Mononuclear cell (primary cell): Measurements from ENCODE around the gene EDN1. TPM values are rescaled to one million over a fixed set of nuclear protein-coding genes. Genes with fewer than 3 reads are reported as not detected.

Experiments used
- H3K27me3 ChIP-seq: 2 replicates; pipeline ENCODE4 v1.6.0; 2011; ENCODE audit warnings: low read length, control low read depth; ENCODE audit not compliant: insufficient read depth
- H3K4me1 ChIP-seq: 2 replicates; pipeline ENCODE4 v1.5.1; 2011; ENCODE audit warnings: mild to moderate bottlenecking, low read length, control low read depth; ENCODE audit not compliant: insufficient read depth
- H3K4me3 ChIP-seq: 2 replicates; pipeline ENCODE4 v1.5.1; 2011; ENCODE audit warnings: mild to moderate bottlenecking, low read length, moderate library complexity
- H3K9me3 ChIP-seq: 2 replicates; pipeline ENCODE4 v1.5.1; 2011; ENCODE audit warnings: low read depth, mild to moderate bottlenecking, control low read depth, low read length
- total RNA-seq: library from RNA; depleted of rRNA; stranded (reverse); fragments of >200 nt; gene quantifications from one replicate; pipeline ENCODE4 v1.2.3, GENCODE V29; 2012

EDN1 gene
- total RNA-seq, 1 donor: 4.9 TPM

DNA sequence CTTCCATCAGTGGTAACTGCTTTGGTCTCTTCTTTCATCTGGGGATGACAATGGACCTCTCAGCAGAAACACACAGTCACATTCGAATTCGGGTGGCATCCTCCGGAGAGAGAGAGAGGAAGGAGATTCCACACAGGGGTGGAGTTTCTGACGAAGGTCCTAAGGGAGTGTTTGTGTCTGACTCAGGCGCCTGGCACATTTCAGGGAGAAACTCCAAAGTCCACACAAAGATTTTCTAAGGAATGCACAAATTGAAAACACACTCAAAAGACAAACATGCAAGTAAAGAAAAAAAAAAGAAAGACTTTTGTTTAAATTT lies 6.1 kb downstream of the EDN1 start:
- H3K27me3 ChIP-seq: peaks cover 26% of the 10 kb centered on the region
- H3K9me3 ChIP-seq: no peaks in the 10 kb centered on the region
- H3K4me1 ChIP-seq: no peaks in the 10 kb centered on the region
- H3K4me3 ChIP-seq: no peak overlapping the region

DNA sequence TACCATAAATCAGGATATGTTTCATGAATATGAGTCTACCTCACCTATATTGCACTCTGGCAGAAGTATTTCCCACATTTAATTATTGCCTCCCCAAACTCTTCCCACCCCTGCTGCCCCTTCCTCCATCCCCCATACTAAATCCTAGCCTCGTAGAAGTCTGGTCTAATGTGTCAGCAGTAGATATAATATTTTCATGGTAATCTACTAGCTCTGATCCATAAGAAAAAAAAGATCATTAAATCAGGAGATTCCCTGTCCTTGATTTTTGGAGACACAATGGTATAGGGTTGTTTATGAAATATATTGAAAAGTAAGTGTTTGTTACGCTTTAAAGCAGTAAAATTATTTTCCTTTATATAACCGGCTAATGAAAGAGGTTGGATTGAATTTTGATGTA lies 6.4 kb downstream of the EDN1 start:
- no peaks in the 10 kb centered on the region for H3K4me1 ChIP-seq
- no peak overlapping the region for H3K4me3 ChIP-seq
- H3K9me3 ChIP-seq: no peaks in the 10 kb centered on the region
- H3K27me3 ChIP-seq: peaks cover 22% of the 10 kb centered on the region

DNA sequence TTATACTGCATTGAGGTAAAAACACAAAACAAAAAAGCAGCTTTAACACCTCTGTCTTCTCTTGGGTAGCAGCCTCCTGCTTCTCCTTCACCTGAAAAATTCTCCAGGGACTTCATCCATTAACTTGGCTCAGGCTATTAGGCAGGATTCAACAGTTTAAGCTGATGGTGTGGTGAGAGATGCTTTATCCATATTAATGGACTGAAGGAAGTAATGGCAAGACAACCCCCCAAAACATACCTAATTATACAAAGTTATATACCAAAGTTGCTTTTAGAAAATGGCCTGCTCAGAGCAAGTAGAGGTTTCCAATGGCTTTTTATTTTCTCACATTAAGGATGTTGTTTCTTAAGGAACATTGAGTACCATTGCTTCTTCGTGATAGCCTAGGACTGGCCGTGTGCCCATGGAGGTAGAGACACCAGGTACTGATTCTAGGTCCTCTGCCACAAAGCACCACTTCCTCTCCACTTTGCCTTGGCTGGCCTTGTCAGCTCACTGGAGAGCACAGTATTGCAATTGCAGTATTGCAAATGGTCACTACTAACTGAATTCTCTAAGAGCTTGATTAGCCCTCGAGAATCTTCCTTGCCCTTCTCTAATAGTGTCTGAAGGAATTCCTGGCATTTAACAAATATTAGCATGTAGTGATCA lies 7.3 kb downstream of the EDN1 start:
- Histone ChIP-seq H3K4me1 (no peaks in the 10 kb centered on the region), H3K27me3 (peaks cover 14% of the 10 kb centered on the region), H3K9me3 (no peaks in the 10 kb centered on the region), H3K4me3 (no peak overlapping the region)

DNA sequence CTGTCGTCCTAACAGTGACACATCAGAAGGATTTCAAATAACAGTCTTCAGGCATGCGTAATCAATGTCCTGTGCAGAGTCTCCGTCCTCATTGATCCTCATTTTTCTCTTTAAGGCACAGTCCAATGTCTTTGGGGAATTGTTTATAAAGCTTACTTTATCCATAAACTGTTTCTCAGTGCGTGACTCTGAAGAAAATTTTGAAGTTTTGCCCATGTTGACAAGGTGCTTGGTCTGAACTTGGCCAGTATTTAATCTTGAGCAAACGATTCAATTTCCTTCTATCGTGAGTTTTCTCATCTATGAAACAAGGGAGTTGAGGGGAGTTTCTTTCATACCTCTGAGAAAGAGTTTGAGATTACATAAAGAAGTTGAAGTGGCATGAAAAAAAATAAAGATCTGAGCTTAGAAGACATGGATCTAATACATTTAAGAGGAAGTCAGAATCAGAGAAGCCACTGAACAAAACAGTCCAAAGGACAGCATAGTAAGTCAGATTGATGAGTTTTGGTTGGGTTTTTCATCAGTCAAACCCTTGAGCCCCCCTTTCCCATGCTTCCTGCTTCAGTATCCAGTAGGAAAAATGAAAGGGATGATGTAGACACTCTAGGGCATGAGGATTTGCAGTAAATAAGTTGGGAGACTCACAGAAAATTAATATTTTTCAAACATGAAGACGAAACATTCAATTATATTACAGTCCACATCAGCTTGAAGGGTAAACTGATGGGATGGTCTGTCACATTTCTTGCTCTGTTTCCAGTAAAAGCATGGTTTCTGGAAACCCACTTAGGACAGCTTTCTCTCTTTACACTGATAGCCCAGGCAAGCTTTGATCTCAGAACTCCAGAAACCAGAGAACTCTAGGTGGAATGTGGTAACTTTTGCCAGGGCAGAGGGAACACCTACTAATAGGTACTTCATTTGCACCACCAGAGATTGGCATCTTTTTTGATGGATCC lies 8.1 kb downstream of the EDN1 start:
- H3K27me3 ChIP-seq: peaks cover 6% of the 10 kb centered on the region
- no peaks in the 10 kb centered on the region for H3K4me1 ChIP-seq
- no peak overlapping the region for H3K4me3 ChIP-seq
- no peaks in the 10 kb centered on the region for H3K9me3 ChIP-seq

DNA sequence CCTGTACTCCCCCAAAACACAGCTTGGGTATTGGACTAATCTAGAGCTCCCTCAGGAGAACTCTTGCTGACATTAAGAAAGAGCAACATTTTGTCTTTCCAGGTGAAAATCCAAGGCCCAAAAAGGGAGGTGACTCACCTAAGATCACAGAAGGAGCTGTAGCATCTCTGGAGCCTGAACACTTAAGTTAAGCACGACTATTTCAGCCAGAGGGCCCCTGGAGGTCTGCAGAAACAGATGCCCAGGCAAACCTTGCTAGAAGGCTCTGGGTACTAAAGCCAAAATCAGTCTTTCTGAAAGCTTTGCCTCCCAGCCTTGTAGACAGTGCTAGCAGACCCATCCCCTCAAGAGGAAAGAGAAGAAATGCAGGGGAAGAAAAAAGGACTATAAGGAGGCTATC lies 8.8 kb downstream of the EDN1 start:
- Histone ChIP-seq H3K9me3 (no peaks in the 10 kb centered on the region), H3K4me1 (no peaks in the 10 kb centered on the region), H3K27me3 (peaks cover under 1% of the 10 kb centered on the region), H3K4me3 (no peak overlapping the region)

DNA sequence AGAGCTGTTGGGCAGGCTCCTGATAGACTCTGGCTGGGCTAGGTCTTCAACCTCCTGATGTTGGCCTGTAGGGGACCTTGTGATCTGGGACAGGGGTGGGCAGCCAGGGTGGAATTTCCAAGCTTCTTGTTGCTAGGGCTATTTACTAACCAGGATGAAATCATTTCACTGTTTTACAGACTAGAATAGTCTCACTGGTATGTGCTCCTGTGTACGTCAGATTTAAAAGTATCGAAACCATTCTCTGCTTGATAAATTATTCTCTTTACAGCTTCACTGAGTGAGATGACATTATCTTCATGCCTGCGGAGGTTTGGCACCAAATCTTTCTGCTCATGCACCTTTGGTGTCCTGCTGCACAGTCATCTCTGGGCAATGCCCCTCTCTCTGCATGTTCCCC lies 10.9 kb downstream of the EDN1 start:
- no peaks in the 10 kb centered on the region for H3K9me3 ChIP-seq
- H3K4me1 ChIP-seq: no peaks in the 10 kb centered on the region
- no peak overlapping the region for H3K4me3 ChIP-seq
- no peaks in the 10 kb centered on the region for H3K27me3 ChIP-seq

DNA sequence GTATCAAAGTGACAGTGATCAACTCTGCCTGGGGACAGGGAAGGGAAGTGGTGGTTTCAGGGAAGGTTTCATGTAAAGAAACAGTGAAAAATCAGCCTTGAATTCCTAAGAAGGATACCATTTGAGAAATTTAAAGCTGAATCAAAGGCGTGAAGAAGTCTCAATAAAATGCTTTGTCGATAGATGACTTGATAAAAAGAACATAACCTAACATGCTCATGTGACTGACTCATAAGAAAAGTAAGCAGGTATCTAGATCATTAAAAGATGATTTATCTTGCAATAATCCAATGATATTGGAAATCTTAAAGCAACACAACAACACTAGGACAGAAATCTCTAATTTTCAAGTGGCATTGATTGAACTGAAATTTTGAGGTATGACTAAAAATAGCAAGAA lies 14.3 kb downstream of the EDN1 start:
- H3K4me1 ChIP-seq: no peaks in the 10 kb centered on the region
- no peaks in the 10 kb centered on the region for H3K9me3 ChIP-seq
- H3K27me3 ChIP-seq: no peaks in the 10 kb centered on the region
- no peak overlapping the region for H3K4me3 ChIP-seq

DNA sequence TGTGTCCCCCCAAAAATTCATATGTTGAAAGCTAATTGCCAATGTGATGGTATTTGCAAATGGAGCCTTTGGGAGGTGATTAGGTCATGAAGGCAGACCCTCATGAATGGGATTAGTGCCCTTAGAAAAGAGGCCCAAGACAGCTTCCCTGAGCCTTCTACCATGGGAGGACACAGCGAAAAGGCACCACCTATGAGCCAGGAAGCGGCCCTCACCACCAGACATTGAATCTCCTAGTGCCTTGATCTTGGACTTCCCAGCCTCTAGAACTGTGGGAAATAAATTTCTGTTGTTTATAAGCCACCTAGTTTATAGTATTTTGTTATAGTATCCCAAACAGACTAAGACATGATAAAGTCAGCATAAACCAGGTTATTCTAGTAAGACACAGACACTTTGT lies 18.9 kb downstream of the EDN1 start:
- H3K4me3 ChIP-seq: no peak overlapping the region
- H3K9me3 ChIP-seq: no peaks in the 10 kb centered on the region
- no peaks in the 10 kb centered on the region for H3K4me1 ChIP-seq
- H3K27me3 ChIP-seq: no peaks in the 10 kb centered on the region

DNA sequence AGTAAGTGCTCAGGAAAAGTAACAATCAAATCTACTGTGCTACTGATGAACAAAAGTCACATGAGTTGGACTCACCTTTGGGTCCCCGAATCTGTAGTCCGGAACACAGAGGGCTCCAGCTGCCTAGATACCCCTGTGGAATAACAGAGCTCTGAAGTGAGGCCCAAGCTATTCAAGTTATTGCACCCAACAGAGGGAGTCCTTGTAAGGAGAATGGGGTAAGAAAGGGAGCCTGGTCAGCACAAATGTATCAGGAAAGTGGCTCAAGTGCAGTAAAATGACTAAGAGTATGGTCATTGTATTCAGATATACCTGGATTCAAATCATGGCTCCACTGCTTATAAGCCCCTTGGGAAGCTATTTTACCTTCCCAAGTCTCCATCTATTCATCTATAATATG lies 20.9 kb downstream of the EDN1 start:
- Histone ChIP-seq H3K4me1 (no peaks in the 10 kb centered on the region), H3K9me3 (no peaks in the 10 kb centered on the region), H3K27me3 (no peaks in the 10 kb centered on the region), H3K4me3 (no peak overlapping the region)

DNA sequence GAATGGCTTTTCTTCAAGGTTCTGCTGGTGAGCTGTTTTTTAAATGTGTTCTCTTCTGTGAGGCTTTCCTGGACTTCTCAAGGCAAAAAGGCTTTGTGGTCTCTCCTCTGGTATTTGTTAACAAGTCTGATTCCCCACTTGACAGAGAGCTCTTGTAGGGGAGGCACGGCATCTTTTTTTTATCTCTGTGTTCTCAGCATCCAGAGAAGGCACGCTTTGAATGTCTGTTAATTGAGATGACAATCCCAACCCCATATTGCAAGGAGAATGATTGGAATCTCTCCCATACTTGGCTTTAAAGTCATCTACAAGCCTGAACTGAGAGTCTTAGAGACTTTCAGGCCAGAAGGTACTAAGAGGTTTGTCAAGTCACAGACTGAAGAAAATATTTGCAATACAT lies 22.6 kb downstream of the EDN1 start:
- Histone ChIP-seq H3K27me3 (no peaks in the 10 kb centered on the region), H3K9me3 (no peaks in the 10 kb centered on the region), H3K4me1 (no peaks in the 10 kb centered on the region), H3K4me3 (no peak overlapping the region)

DNA sequence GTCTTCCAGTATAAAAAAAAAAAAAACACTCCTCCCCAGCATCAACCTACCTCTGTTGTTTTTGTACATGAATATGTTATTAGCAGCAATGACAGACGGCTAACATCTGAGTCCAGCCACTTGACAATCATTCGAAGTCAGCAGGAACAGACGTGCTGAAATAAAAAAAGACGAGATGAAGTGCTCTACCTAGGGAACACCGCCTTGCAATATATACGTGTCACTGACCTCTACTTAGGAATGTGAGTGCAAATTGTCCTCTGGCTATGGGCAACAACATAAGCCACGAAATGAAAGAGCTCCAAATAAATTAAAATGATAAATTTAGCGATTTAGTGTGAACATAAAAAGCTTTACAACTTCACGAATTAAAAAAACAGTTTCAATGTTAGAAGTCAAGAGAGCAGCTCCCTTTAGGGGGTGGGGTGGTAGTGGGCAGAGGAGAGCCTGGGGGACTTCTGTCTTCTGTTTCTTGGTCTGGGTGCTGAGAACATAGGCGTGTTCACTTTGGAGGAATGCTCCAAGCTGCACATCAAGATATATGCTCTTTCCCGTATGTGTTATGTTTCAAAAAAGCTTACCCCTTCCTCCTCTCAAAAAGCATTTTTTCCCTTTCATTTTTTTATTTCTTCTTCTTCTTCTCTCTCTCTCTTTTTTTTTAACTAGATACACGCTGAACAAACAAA lies 23.3 kb downstream of the EDN1 start:
- Histone ChIP-seq H3K27me3 (no peaks in the 10 kb centered on the region), H3K9me3 (no peaks in the 10 kb centered on the region), H3K4me3 (no peak overlapping the region), H3K4me1 (no peaks in the 10 kb centered on the region)

DNA sequence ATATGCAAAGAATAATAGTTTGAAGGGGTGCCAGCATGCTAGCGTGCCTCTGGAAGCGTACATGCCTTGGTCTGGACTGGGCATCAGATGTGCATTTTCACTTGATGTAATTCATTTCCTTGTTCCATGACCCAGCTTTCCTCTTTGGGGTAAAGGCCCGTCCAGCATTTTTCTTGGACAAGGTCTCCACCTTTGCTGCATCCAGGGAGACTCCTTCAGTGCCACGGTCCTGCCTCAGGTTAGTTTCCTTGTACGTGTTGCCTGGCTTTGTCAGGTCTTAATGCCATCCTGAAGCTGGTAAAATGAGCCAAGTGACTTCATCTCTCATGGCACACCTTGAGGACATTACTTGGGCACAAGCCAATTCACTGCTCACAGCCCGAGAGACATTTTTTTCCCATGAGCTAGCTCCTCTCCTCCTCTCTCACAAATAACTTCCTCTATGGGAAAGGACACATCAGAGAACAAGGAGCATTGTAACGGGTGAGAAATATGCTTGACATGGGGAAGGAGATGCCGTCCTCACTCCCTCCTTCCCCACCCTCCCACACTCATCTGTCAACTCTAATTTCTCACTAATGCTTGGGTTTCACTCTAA lies 23.9 kb downstream of the EDN1 start:
- no peaks in the 10 kb centered on the region for H3K4me1 ChIP-seq
- H3K9me3 ChIP-seq: no peaks in the 10 kb centered on the region
- no peak overlapping the region for H3K4me3 ChIP-seq
- peaks cover 3% of the 10 kb centered on the region for H3K27me3 ChIP-seq

DNA sequence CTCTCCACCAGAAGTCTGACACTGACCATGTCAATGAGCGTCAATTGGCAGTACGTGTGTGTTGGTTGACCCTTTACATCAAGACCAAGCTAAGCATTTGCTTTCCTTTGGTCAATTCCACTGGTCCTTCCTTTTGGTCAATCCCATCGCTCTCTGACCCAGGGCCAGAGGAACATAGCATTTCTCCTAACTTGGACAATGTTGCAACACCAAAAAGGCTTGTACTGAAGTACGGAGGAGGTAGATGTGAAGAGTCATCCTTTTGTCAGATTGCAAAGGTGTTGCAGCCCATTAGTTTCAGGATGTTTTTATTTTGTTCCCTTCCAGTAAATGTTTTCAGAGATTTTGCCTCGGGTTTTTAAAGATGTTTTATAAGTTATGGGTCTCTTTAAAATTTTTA lies 24.6 kb downstream of the EDN1 start:
- no peaks in the 10 kb centered on the region for H3K4me1 ChIP-seq
- peaks cover 3% of the 10 kb centered on the region for H3K27me3 ChIP-seq
- no peaks in the 10 kb centered on the region for H3K9me3 ChIP-seq
- no peak overlapping the region for H3K4me3 ChIP-seq

DNA sequence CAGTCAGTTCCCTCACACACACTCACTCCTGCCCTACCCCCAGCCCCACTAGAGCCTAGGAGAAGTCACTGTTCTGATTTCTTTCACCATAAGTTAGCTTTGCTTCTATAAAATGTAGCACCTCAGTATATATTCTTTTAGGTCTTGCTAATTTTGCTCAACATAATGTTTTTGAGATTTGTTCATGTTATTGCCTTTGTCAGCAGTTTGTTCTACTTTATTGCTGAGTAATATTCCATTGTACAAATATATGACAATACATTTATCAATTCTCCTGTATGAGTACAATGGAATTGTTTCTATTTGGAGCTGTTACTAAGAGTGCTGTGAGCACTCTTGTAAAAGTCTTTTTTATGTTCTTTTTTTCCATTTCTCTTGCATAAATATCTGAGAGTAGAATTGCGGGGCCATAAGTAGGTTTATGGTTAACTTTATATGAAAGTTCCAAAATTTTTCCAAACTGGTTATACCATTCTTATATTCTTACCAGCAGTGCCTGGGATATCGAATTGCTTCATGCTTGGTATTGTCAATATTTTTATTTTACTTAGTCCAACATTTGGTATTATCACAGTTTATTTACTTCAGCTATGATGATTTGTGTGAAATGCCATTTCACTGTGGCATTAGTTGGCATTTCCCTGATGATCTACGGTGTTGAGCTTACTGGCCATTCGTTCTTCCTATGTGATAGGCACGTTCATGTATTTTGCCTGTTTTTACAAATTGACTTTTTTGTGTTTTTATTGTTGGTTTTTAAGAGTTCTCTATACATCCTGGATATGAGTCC lies 25.3 kb downstream of the EDN1 start:
- H3K27me3 ChIP-seq: peaks cover 3% of the 10 kb centered on the region
- H3K4me3 ChIP-seq: no peak overlapping the region
- H3K4me1 ChIP-seq: no peaks in the 10 kb centered on the region
- H3K9me3 ChIP-seq: no peaks in the 10 kb centered on the region
